Fibroblast of mammary gland (primary cell): ENCODE results near the gene CEACAM16.

Experiments
- DNase-seq: peaks from one replicate; pipeline ENCODE4 v3.0.0-alpha.2; 2010; ENCODE audit warnings: low read depth
- H3K4me3 ChIP-seq: 2 replicates; pipeline ENCODE4 v1.5.1; 2011; ENCODE audit warnings: low read depth, mild to moderate bottlenecking, low read length, moderate library complexity; ENCODE audit not compliant: control insufficient read depth
- TF ChIP-seq, protein P1 (sequence below): conservative IDR thresholded peaks from 2 replicates; pipeline ENCODE4 v1.5.1; 2011; ENCODE audit warnings: low read depth, low read length, inconsistent platforms; ENCODE audit not compliant: control insufficient read depth, insufficient read depth

Gene CEACAM16

DNA sequence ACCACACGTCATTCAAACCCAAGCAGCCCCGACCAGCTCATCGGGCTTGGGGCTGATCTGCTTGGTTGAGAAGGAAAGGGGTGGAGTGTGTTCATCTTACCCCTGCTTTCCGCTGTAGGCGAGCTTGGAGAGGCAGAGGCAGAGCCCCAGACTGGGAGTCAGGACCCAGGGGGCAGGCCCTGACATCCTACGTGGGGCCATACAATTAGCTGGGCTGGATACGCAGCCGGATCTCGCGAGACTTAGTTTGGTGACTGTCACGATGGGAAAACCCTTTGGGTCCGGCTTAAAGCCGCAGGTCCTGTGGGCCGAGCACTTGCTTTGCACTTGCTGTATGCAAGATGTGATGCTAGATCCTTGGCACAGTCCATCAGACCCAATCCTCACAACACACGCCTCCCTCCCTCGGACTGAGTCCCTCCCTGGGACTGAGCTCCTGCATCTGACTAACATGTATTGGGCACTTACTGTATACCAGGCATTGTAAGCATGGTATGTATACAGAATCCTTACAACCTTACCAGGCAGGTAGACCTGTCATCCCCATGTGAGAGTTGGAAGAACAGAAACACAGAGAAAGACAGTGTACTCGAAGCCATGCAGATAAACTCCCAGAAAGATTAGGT is 3.7 kb downstream of the CEACAM16 start:
- H3K4me3 ChIP-seq: no peak overlapping the region
- DNase-seq: no peak

DNA sequence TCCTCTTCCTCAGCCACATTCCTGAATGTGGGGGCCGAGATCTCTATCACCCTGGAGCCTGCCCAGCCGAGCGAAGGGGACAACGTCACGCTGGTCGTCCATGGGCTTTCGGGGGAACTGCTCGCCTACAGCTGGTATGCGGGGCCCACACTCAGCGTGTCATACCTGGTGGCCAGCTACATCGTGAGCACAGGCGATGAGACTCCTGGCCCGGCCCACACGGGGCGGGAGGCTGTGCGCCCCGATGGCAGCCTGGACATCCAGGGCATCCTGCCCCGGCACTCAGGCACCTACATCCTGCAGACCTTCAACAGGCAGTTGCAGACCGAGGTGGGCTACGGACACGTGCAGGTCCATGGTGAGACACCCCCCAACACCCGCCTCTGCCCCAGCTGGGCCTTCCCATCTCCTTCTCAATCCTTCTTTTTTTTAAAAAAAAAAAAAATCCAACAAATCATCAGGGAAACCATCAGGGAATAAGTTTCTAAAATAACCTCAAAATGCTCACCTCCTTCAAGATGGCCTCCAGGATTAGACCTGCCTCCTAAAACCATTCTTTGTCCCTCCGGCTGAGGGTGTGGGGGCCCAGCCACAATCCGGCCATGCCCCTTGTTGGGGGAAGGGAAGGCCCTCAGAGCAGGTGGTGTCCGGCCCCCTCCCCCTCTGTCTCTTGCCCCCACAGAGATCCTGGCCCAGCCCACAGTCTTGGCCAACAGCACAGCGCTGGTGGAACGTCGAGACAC is 4.6 kb downstream of the CEACAM16 start:
- TF ChIP-seq, protein P1, sequence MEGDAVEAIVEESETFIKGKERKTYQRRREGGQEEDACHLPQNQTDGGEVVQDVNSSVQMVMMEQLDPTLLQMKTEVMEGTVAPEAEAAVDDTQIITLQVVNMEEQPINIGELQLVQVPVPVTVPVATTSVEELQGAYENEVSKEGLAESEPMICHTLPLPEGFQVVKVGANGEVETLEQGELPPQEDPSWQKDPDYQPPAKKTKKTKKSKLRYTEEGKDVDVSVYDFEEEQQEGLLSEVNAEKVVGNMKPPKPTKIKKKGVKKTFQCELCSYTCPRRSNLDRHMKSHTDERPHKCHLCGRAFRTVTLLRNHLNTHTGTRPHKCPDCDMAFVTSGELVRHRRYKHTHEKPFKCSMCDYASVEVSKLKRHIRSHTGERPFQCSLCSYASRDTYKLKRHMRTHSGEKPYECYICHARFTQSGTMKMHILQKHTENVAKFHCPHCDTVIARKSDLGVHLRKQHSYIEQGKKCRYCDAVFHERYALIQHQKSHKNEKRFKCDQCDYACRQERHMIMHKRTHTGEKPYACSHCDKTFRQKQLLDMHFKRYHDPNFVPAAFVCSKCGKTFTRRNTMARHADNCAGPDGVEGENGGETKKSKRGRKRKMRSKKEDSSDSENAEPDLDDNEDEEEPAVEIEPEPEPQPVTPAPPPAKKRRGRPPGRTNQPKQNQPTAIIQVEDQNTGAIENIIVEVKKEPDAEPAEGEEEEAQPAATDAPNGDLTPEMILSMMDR: no peak
- DNase-seq: no peak
- H3K4me3 ChIP-seq: no peak overlapping the region

More for the DNA sequence above, 3.7 kb downstream of the CEACAM16 start:
- TF ChIP-seq, protein P1: no peak

DNA sequence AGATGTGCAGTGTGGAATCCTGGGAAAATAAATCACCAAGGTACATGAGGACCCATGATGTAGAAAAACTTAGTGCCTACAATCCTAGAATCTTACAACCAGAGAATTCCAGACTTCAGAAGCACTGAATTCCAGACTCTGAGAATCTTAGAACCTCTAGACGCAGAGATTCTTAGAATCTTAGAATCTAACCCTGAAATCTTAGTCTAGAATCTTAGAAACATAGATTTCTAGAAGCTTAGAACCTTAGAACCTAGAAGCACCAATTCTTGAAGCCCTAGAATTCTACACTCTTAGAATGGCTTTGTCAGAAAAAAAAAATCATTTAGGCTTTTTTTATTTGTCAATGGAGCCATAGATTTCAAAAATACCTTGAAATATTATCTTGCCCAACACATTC is 6.0 kb downstream of the CEACAM16 start:
- no peak overlapping the region for H3K4me3 ChIP-seq
- TF ChIP-seq, protein P1: no peak

DNA sequence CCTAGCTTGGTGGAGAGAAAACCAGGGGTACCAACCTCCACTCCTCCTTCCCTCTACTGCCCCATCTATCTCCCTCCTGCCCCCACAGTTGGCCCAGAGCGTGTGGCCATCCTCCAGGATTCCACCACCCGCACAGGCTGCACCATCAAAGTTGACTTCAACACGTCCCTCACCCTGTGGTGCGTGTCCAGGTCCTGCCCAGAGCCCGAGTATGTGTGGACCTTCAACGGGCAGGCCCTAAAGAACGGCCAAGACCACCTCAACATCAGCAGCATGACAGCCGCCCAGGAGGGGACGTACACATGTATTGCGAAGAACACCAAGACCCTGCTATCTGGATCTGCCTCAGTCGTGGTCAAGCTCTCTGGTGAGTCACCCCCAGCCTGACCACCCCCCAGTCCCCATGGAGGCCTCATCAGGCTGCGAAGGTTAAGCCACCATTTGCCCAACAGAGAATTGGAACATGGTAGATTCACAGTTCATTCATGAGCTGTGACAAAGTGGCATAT is 6.6 kb downstream of the CEACAM16 start:
- DNase-seq: no peak
- TF ChIP-seq, protein P1: no peak
- no peak overlapping the region for H3K4me3 ChIP-seq

More for the DNA sequence above, 6.0 kb downstream of the CEACAM16 start:
- DNase-seq: no peak

DNA sequence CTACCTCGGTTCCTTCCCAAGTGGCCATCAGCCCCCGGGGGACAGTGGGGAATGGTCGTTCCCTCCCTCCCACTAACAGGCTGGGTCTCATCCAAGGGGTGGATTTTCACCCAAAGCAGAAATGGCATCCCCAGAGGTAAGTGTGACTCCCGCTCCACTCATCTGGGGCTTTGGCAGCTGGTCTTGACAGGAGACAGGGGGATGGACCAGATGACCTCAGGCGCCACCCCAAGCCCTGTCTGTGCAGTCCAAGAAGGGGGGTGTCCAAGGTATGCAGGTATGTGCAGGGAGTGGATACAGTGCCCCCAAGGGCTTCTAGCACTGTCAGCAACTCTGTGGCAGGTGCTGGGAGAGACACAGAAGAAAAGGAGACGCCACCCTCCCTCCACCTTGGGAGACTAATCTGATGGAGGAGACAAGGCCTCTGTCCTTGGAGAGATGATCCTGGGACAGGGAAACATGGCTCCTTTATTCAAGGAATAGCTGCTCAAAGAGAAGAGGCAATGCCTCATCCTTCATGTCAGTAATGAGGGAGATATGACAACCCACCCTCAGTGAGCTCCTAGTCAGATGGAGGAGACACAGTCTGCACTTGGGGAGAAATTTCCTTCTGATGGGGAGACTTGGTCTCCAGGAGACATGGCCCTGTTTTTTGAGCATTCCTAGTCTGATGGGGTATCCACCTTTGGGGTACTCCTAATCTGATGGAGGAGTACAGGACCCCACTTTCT is 7.7 kb downstream of the CEACAM16 start:
- no peak overlapping the region for H3K4me3 ChIP-seq
- DNase-seq: no peak
- TF ChIP-seq, protein P1: no peak

DNA sequence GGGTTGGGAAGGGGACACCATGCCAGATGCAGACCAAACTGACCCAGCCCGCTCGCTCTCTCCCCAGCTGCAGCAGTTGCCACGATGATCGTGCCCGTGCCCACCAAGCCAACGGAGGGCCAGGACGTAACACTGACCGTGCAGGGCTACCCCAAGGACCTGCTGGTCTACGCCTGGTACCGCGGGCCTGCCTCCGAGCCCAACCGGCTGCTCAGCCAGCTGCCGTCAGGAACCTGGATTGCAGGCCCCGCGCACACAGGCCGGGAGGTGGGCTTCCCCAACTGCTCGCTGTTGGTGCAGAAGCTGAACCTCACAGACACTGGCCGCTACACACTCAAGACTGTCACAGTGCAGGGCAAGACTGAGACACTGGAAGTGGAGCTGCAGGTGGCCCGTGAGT is 8.8 kb downstream of the CEACAM16 start:
- DNase-seq: no peak
- TF ChIP-seq, protein P1: no peak
- no peak overlapping the region for H3K4me3 ChIP-seq
